HG02623 (cell line): ENCODE results near the gene B9D1.

ENCODE experiments used
- ATAC-seq: cut with Tn5 transposase; IDR thresholded peaks from one replicate; pipeline ENCODE4 v1.9.1; 2021; ENCODE audit warnings: moderate library complexity; ENCODE audit not compliant: unreplicated experiment

The B9D1 gene

GRCh38 chr17:19339341-19339815, 23.1 kb downstream of the B9D1 start:
- no peak for ATAC-seq

- ATAC-seq: no peak
Measured at GRCh38 chr17:19338031-19338990, 24.2 kb downstream of the B9D1 start.

- ATAC-seq: no peak
Measured at GRCh38 chr17:19337712-19338023, 24.9 kb downstream of the B9D1 start.

GRCh38 chr17:19336938-19337711, 25.4 kb downstream of the B9D1 start:
- no peak for ATAC-seq

- ATAC-seq: no peak
Measured at GRCh38 chr17:19335951-19336631, 26.4 kb downstream of the B9D1 start.

- ATAC-seq: no peak
Measured at GRCh38 chr17:19334331-19334730, 28.2 kb downstream of the B9D1 start.

- no peak for ATAC-seq
Measured at GRCh38 chr17:19333736-19334290, 28.7 kb downstream of the B9D1 start.

GRCh38 chr17:19333132-19333440, 29.4 kb downstream of the B9D1 start:
- ATAC-seq: no peak

- ATAC-seq: no peak
Measured at GRCh38 chr17:19332371-19333131, 30.0 kb downstream of the B9D1 start.

- no peak for ATAC-seq
Measured at GRCh38 chr17:19331543-19332245, 30.8 kb downstream of the B9D1 start.

- ATAC-seq: no peak
Measured at GRCh38 chr17:19331134-19331533, 31.4 kb downstream of the B9D1 start.

GRCh38 chr17:19330271-19330670, 32.3 kb downstream of the B9D1 start:
- ATAC-seq: no peak

GRCh38 chr17:19329839-19330238, 32.7 kb downstream of the B9D1 start:
- no peak for ATAC-seq

- ATAC-seq: no peak
Measured at GRCh38 chr17:19329136-19329535, 33.4 kb downstream of the B9D1 start.

GRCh38 chr17:19328441-19329061, 34.0 kb downstream of the B9D1 start:
- ATAC-seq: no peak

GRCh38 chr17:19327031-19327783, 35.3 kb downstream of the B9D1 start:
- ATAC-seq: no peak

- no peak for ATAC-seq
Measured at GRCh38 chr17:19325542-19325941, 37.0 kb downstream of the B9D1 start.

GRCh38 chr17:19322861-19323260, 39.7 kb downstream of the B9D1 start:
- no peak for ATAC-seq

GRCh38 chr17:19322129-19322505, 40.4 kb downstream of the B9D1 start:
- ATAC-seq: no peak
